VCaP (cell line): ENCODE data around the gene DGKH.
A peak's percentile ranks its signal among the peaks of the same experiment; 100 is the strongest.

ENCODE experiments used
- H3K27ac ChIP-seq: fragments of 450-650 bp; 2 replicates; pipeline ENCODE4 v1.5.1; 2017
- TF ChIP-seq, protein P1 (sequence below): fragments of 450-650 bp; conservative IDR thresholded peaks from 2 replicates; pipeline ENCODE4 v1.5.1; 2017; ENCODE audit warnings: mild to moderate bottlenecking, moderate library complexity

DGKH gene

DNA sequence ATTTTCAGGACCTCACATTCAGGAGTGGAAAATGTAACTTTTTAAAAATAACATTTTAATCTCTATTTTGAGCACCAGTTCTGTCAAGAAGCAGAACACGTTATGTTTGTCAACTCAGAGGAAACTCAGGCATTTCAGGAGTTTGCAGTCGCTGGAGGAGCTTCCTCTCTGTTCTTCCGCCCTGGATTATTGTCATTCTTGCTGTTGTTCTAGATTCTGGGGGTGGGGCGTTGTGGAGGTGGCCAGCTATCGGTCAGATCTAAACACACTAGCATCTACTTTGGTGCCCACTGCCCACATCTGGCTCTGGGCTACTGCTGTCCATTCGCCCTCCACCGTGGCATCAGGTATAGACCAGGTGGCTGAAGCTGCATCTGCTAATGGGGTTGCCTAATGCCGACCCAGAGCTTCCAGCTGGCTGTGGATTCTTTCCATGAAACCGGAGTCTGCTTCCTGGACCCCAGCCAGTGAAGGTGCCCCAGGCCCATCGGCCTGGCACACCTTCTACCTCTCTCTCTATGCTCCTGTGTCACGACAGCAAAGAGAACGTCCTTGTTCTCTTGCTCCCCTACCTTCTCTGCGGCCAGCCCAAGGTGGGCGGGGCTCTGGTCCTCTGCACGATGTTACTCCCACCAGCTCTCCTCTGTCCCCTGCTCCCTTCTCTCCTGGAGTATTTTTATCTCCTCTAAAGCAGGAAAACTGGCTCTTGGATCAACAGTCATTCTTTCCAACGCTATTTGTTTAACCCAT is 36.7 kb upstream of the DGKH start:
- H3K27ac ChIP-seq: peak overlapping the region; percentile 78
- TF ChIP-seq, protein P1, sequence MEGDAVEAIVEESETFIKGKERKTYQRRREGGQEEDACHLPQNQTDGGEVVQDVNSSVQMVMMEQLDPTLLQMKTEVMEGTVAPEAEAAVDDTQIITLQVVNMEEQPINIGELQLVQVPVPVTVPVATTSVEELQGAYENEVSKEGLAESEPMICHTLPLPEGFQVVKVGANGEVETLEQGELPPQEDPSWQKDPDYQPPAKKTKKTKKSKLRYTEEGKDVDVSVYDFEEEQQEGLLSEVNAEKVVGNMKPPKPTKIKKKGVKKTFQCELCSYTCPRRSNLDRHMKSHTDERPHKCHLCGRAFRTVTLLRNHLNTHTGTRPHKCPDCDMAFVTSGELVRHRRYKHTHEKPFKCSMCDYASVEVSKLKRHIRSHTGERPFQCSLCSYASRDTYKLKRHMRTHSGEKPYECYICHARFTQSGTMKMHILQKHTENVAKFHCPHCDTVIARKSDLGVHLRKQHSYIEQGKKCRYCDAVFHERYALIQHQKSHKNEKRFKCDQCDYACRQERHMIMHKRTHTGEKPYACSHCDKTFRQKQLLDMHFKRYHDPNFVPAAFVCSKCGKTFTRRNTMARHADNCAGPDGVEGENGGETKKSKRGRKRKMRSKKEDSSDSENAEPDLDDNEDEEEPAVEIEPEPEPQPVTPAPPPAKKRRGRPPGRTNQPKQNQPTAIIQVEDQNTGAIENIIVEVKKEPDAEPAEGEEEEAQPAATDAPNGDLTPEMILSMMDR: no peak

DNA sequence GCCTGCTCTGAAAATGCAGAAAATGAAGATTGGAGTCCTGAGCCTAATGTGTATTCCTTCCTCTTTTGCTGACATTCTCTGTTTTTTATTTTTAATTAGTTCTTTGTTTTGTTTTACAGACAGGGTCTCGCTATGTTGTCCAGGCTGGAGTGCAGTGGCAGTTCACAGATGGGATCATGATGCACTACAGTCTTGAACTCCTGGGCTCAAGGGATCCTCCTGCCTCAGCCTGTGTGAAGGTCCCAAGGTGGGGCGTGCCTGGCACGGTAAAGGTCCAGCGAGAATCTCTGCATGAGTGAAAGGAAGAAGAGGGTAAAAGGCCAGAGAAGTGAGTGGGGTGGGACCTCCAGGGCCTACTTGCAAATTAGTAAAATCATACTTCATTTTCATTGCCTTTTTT is 34.3 kb upstream of the DGKH start:
- H3K27ac ChIP-seq: no peak overlapping the region
- TF ChIP-seq, protein P1: no peak

DNA sequence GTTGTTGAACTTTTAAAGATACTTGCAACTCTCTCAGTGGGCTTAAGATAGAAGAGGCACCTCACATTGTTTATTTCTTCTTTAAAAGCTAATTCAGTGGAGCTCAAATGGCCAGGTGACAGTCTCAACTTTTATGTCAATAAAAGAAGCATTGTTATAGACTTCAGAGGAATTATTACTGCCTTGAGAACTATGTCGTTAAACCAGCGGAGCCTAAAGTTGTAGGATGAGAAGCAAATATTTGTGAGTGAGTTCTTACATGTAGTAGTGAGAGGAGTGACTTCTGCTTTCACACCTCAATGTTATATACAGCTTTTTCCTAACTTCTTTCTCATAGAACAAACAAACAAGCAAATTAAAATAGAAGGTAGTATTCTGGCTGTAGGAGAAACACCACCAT is 31.2 kb upstream of the DGKH start:
- TF ChIP-seq, protein P1: no peak
- no peak overlapping the region; the same call in 1 of the 2 replicates for H3K27ac ChIP-seq

DNA sequence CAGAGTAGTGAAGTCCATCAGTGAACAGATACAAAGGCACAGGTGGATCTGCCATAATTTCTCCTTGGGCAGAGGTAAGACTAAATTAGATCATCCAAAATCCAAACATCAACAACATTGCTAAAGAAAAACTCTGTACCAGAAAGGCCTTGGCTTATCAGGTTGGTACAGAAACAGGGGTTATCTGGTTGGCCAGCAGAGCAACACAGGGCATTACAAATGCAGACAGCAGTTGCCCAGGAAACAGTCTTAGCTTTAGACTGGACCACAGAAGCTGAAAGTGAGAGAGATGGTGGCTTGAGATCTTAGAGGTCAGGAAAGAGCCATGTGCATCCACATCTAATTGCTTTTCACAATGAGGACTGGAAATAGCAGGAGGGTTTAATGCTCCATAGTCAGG is 26.6 kb upstream of the DGKH start:
- H3K27ac ChIP-seq: no peak overlapping the region
- TF ChIP-seq, protein P1: no peak

DNA sequence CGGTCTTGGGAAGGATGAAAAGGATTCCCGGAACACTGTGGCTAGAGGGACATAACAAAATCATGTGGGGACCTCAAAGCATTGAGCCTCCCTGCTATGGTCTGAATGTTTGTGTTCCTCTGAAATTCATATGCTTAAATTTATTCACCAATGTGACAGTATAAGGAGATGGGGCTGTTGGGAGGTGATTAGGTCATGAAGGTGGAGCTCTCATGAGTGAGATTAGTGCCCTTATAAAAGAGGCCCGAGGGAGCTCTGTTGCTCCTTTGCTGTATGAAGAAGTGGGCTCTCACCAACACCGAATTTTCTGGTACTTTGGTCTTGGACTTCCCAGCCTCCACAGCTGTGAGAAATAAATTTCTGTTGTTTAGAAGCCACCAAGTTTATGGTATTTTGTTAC is 26.1 kb upstream of the DGKH start:
- no peak overlapping the region for H3K27ac ChIP-seq
- TF ChIP-seq, protein P1: no peak

DNA sequence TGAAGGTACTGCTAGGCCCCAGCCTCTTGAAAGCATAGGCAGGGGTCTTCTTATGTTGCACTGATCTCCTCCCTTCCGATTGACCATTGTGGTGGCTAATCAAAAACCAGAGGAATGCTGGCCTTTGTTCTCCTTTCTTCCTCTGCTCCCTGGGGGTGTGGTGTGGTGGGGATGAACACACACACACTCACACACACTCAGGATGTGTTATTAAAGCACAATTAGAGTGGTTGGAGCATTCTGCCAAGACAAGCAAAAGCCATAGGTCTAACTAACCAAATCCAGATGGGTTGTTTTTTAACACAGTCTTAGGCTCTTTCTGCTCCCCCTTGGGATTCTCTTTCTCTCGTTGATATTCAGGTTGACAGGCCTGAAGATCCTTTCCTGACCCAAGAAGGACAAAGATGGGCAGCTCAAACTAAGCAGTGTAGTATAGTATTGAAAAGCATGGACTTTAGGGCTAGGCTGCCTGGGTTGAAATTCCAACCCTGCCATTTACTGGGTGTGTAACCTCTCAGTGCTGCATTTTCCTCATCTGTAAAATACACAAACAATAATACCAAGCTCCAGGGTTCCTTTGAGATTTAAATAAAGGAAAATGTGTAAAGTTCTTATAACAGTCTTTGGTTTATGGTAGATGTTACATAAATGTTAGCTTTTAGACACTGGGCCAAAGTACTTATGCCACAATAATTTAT is 25.5 kb upstream of the DGKH start:
- TF ChIP-seq, protein P1: no peak
- H3K27ac ChIP-seq: no peak overlapping the region

DNA sequence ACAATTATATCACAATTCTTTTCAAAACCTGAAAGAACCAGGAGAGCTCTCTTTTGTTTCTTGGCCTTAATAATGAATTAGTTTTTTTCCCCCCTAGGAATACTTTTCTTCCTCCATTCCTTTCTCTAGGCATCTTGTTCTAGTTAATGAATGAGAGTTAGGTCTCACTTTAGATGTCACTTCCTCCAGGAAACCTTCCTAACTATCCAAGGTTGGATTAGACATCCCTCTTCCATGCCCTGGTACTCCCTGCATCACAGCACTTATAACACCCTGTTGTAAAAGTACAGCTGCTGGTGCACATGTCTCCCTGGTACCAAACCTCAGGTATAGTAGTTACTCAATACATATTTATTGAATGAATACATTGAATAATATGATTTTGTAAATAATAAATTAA is 21.2 kb upstream of the DGKH start:
- no peak overlapping the region for H3K27ac ChIP-seq
- TF ChIP-seq, protein P1: no peak
